OCI-LY1 (cell line): ENCODE results near the gene PSMD1.

Experiments used
- H2AFZ ChIP-seq: fragments of 200-600 bp; sonication (generic), shearing (Covaris generic); 2 replicates; pipeline ENCODE4 v1.6.0; 2014; ENCODE audit warnings: antibody characterized with exemption, mild to moderate bottlenecking, low read length
- H3F3A ChIP-seq: fragments of 200-600 bp; sonication (generic), shearing (Covaris generic); 2 replicates; pipeline ENCODE4 v1.6.0; 2014; ENCODE audit warnings: mild to moderate bottlenecking, antibody characterized with exemption, low read length, moderate library complexity; ENCODE audit not compliant: insufficient read depth
- H3K27ac ChIP-seq: fragments of 200-600 bp; sonication (generic); 2 replicates; pipeline ENCODE4 v1.5.1; 2014; ENCODE audit warnings: low read length, mixed run types, mild to moderate bottlenecking, low read depth; ENCODE audit not compliant: poor library complexity, severe bottlenecking
- H3K27me3 ChIP-seq: fragments of 200-600 bp; sonication (generic); 2 replicates; pipeline ENCODE4 v1.6.0; 2014; ENCODE audit warnings: antibody characterized with exemption, mild to moderate bottlenecking, low read length, moderate library complexity; ENCODE audit not compliant: insufficient read depth
- H3K36me3 ChIP-seq: fragments of 200-600 bp; sonication (generic); 2 replicates; pipeline ENCODE4 v1.6.1; 2014; ENCODE audit warnings: mild to moderate bottlenecking, antibody characterized with exemption, low read length, moderate library complexity, mixed read lengths; ENCODE audit not compliant: insufficient read depth
- H3K4me1 ChIP-seq: fragments of 200-600 bp; sonication (generic); 2 replicates; pipeline ENCODE4 v1.5.1; 2014; ENCODE audit warnings: mild to moderate bottlenecking, low read length, moderate library complexity; ENCODE audit not compliant: insufficient read depth, severe bottlenecking
- H3K4me2 ChIP-seq: fragments of 200-600 bp; sonication (generic), shearing (Covaris generic); 2 replicates; pipeline ENCODE4 v1.6.1; 2014; ENCODE audit warnings: low read length
- H3K4me3 ChIP-seq: fragments of 200-600 bp; sonication (generic); 2 replicates; pipeline ENCODE4 v1.5.1; 2014; ENCODE audit warnings: low read length, low read depth, mild to moderate bottlenecking, mixed read lengths; ENCODE audit not compliant: poor library complexity, severe bottlenecking
- H3K79me2 ChIP-seq: fragments of 200-600 bp; shearing (Covaris generic); 2 replicates; pipeline ENCODE4 v1.6.1; 2016; ENCODE audit warnings: mixed run types, low read length, mixed read lengths; ENCODE audit not compliant: insufficient read depth
- H3K9ac ChIP-seq: fragments of 200-600 bp; sonication (generic), shearing (Covaris generic); 2 replicates; pipeline ENCODE4 v1.6.1; 2014; ENCODE audit warnings: mild to moderate bottlenecking, low read length, mixed read lengths
- H3K9me2 ChIP-seq: fragments of 200-600 bp; sonication (generic), shearing (Covaris generic); 2 replicates; pipeline ENCODE4 v1.6.1; 2014; ENCODE audit warnings: low read depth, mild to moderate bottlenecking, low read length, mixed read lengths
- H3K9me3 ChIP-seq: fragments of 200-600 bp; shearing (Covaris generic); 2 replicates; pipeline ENCODE4 v1.6.1; 2014; ENCODE audit warnings: low read length, mixed read lengths
- H4K20me1 ChIP-seq: fragments of 200-600 bp; sonication (generic), shearing (Covaris generic); 2 replicates; pipeline ENCODE4 v1.6.0; 2016; ENCODE audit warnings: mild to moderate bottlenecking, low read length; ENCODE audit not compliant: insufficient read depth
- EZH2 ChIP-seq: fragments of 200-600 bp; sonication (generic), shearing (Covaris generic); IDR thresholded peaks from 2 replicates; pipeline ENCODE4 v1.8.0; 2017; ENCODE audit warnings: borderline replicate concordance, mixed run types, mild to moderate bottlenecking, antibody characterized with exemption, low read length, moderate library complexity, mixed read lengths
- TF ChIP-seq, protein P1 (sequence below): fragments of 200-600 bp; sonication (generic), shearing (Covaris generic); IDR thresholded peaks from 2 replicates; pipeline ENCODE4 v1.5.1; 2017; ENCODE audit warnings: mild to moderate bottlenecking, antibody characterized with exemption, low read length, moderate library complexity, mixed read lengths

Gene PSMD1

DNA sequence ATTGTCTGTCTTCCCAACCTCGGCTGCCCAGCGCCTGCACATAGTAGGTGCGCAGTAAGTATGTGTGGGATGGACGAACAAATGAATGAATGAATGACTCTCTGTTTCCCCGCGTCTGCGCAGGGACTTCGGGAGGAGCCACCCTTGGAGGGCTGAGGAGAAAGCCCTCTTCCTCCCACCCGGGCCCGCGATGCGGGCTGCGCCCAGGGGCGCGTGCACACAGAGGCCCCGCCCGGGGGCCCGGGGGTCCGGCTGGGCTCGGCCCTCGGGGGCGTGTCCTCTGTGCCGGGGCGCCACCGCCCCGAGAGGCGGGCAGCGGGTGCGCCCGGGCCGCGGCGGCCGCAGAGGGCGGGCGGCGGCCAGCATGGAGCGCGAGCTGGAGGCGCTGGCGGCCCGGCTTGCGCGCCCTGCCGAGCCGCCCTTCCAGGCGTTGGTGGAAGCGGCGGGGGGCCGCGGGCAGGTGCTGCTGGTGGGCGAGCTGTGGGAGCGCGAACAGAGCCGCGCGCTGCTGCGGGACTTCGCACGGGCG lies 19.4 kb upstream of the PSMD1 start, which contains the start of gene C2orf72:
C2orf72 (plus strand) TSS at position 322 of the 529 bp plus-strand sequence; CDS start at position 365, 43 bp downstream.
- Histone ChIP-seq H3K27me3 (0 out of 2 replicates have a peak, but pooled peaks cover 4% of the 10 kb centered on the region), H3K36me3 (no peaks in the 10 kb centered on the region), H3K27ac (no peak within 1 kb of the TSS), H3K4me1 (peaks cover 10% of the 10 kb centered on the region), H3K4me2 (no peak within 1 kb of the TSS), H4K20me1 (no peaks in the 10 kb centered on the region), H3K4me3 (no peak within 1 kb of the TSS), H3K9me2 (no peaks in the 10 kb centered on the region), H3K79me2 (no peaks in the 10 kb centered on the region), H3K9me3 (no peaks in the 10 kb centered on the region), H3K9ac (no peak within 1 kb of the TSS), H3F3A (no peaks in the 10 kb centered on the region), H2AFZ (no peak within 1 kb of the TSS)
- no peak for TF ChIP-seq EZH2
- TF ChIP-seq, protein P1, sequence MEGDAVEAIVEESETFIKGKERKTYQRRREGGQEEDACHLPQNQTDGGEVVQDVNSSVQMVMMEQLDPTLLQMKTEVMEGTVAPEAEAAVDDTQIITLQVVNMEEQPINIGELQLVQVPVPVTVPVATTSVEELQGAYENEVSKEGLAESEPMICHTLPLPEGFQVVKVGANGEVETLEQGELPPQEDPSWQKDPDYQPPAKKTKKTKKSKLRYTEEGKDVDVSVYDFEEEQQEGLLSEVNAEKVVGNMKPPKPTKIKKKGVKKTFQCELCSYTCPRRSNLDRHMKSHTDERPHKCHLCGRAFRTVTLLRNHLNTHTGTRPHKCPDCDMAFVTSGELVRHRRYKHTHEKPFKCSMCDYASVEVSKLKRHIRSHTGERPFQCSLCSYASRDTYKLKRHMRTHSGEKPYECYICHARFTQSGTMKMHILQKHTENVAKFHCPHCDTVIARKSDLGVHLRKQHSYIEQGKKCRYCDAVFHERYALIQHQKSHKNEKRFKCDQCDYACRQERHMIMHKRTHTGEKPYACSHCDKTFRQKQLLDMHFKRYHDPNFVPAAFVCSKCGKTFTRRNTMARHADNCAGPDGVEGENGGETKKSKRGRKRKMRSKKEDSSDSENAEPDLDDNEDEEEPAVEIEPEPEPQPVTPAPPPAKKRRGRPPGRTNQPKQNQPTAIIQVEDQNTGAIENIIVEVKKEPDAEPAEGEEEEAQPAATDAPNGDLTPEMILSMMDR = no peak

DNA sequence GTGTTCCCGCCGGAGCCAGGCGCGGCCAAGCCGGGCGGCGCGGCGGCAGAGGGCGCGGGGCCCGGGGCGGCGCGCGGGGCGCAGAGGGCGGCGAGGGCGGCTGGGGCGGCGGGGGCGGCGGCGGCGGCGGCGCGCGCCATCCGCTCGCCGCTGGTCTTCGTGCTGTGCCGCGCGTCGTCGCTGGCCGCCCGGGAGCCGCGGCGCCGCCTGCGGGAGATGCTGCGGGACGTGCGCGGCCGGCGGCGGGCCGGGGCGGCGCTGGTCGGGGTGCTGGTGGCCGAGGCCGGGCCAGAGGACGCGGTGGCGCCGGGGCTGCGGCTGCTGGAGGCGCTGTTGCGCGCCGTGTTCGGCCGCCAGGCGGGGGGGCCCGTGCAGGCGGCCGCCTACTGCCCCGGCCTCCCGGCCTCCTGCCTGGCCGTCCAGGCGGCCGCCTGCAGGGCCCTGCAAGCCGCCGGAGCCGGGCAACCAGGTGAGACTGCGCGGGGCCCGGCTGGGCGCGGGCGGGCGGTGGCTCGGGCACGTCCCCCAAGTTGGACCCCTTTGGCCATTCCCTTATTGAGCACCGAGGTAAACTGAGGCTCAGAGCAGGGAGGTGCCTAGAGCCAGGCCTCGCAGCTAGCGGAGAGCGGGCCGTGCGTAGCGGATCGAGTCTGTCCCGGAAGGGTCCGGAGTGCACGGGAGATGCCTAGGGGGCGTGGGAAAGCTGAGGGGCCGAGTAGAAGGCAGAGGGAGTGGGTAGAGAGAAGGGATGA lies 18.8 kb upstream of the PSMD1 start:
- no peaks in the 10 kb centered on the region for H3K79me2 ChIP-seq
- H3K9ac ChIP-seq = no peak overlapping the region
- H4K20me1 ChIP-seq = no peaks in the 10 kb centered on the region
- TF ChIP-seq, protein P1 = no peak
- TF ChIP-seq EZH2 = no peak
- peaks cover 10% of the 10 kb centered on the region for H3K4me1 ChIP-seq
- no peak overlapping the region for H2AFZ ChIP-seq
- no peak overlapping the region for H3K4me3 ChIP-seq
- no peak overlapping the region for H3K27ac ChIP-seq
- no peak overlapping the region for H3K4me2 ChIP-seq
- H3K9me3 ChIP-seq = no peaks in the 10 kb centered on the region
- H3F3A ChIP-seq = no peaks in the 10 kb centered on the region
- 0 out of 2 replicates have a peak, but pooled peaks cover 5% of the 10 kb centered on the region for H3K27me3 ChIP-seq
- no peaks in the 10 kb centered on the region for H3K36me3 ChIP-seq
- H3K9me2 ChIP-seq = no peaks in the 10 kb centered on the region

DNA sequence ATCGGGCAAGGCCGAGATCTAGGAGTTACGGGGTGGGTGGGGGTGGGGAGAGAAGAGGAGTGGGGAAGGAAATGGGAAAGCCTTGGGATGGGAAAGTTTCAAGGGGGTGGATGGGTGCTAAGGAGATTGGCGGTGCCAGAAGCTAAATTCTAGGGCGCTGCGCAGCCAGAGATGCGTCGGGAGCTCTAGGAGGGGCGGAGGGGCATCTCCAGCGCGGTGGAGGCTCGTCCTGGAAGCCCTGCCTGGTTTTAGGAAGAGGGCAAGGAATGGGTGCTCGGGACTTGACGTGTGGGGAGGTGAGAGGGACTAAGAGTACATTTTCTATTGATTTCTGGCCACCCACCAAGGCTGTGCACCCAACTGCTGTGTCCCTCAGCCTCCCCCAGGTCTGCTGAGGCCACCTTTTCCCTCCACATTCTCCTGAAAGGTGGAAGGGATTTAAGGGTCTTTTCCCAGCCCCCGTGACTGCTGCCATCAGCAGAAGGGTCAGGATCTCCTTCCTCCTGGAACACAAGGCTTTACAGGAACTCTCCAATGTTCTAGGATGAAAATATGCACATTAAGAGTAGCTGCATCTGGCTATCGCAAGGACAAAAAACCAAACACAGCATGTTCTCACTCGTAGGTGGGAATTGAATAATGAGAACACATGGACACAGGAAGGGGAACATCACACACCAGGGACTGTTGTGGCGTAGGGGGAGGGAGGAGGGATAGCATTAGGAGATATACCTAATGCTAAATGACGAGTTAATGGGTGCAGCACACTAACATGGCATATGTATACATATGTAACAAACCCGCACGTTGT lies 18.0 kb upstream of the PSMD1 start:
- H3K9me2 ChIP-seq = no peaks in the 10 kb centered on the region
- no peak overlapping the region for H3K9ac ChIP-seq
- H2AFZ ChIP-seq = no peak overlapping the region
- no peak overlapping the region for H3K4me2 ChIP-seq
- no peak overlapping the region for H3K4me3 ChIP-seq
- no peaks in the 10 kb centered on the region for H4K20me1 ChIP-seq
- no peak for TF ChIP-seq EZH2
- TF ChIP-seq, protein P1 = no peak
- no peaks in the 10 kb centered on the region for H3K79me2 ChIP-seq
- H3K27me3 ChIP-seq = 0 out of 2 replicates have a peak, but pooled peaks cover 5% of the 10 kb centered on the region
- peaks cover 10% of the 10 kb centered on the region for H3K4me1 ChIP-seq
- no peaks in the 10 kb centered on the region for H3K36me3 ChIP-seq
- H3F3A ChIP-seq = no peaks in the 10 kb centered on the region
- H3K9me3 ChIP-seq = no peaks in the 10 kb centered on the region
- H3K27ac ChIP-seq = no peak overlapping the region
